ENCODE measurements around the gene RCAN1.

GRCh38 chr21:34598931-34599400, 15.9 kb downstream of the RCAN1 start:
- no peak for TF ChIP-seq ZSCAN31 (CRISPR knock-in tag; IDR thresholded peaks at IDR 0.05; ENCODE audit: low read depth)
- no peak for TF ChIP-seq POLR2A (IDR thresholded peaks at IDR 0.05; ENCODE audit: insufficient read depth in 1 of 2, low read depth in 2 of 2, low read length in 2 of 2)
- no peak for TF ChIP-seq KDM2A (CRISPR knock-in tag; IDR thresholded peaks at IDR 0.05; ENCODE audit: borderline replicate concordance, low read depth)
- no peak for TF ChIP-seq HIVEP1 (CRISPR knock-in tag; IDR thresholded peaks at IDR 0.05)
- TF ChIP-seq, protein P1, sequence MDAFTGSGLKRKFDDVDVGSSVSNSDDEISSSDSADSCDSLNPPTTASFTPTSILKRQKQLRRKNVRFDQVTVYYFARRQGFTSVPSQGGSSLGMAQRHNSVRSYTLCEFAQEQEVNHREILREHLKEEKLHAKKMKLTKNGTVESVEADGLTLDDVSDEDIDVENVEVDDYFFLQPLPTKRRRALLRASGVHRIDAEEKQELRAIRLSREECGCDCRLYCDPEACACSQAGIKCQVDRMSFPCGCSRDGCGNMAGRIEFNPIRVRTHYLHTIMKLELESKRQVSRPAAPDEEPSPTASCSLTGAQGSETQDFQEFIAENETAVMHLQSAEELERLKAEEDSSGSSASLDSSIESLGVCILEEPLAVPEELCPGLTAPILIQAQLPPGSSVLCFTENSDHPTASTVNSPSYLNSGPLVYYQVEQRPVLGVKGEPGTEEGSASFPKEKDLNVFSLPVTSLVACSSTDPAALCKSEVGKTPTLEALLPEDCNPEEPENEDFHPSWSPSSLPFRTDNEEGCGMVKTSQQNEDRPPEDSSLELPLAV (CRISPR knock-in tag; conservative IDR thresholded peaks at IDR 0.05; ENCODE audit: low read depth): no peak
- no peak for TF ChIP-seq HNRNPLL (IDR thresholded peaks at IDR 0.05; ENCODE audit: low read depth, low read length, poor library complexity, severe bottlenecking)
- no peak for TF ChIP-seq NCOA2 (CRISPR knock-in tag; IDR thresholded peaks at IDR 0.05)
- TF ChIP-seq, protein P2, sequence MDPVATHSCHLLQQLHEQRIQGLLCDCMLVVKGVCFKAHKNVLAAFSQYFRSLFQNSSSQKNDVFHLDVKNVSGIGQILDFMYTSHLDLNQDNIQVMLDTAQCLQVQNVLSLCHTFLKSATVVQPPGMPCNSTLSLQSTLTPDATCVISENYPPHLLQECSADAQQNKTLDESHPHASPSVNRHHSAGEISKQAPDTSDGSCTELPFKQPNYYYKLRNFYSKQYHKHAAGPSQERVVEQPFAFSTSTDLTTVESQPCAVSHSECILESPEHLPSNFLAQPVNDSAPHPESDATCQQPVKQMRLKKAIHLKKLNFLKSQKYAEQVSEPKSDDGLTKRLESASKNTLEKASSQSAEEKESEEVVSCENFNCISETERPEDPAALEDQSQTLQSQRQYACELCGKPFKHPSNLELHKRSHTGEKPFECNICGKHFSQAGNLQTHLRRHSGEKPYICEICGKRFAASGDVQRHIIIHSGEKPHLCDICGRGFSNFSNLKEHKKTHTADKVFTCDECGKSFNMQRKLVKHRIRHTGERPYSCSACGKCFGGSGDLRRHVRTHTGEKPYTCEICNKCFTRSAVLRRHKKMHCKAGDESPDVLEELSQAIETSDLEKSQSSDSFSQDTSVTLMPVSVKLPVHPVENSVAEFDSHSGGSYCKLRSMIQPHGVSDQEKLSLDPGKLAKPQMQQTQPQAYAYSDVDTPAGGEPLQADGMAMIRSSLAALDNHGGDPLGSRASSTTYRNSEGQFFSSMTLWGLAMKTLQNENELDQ (CRISPR knock-in tag; IDR thresholded peaks at IDR 0.05; ENCODE audit: borderline replicate concordance): no peak
- TF ChIP-seq, protein P3, sequence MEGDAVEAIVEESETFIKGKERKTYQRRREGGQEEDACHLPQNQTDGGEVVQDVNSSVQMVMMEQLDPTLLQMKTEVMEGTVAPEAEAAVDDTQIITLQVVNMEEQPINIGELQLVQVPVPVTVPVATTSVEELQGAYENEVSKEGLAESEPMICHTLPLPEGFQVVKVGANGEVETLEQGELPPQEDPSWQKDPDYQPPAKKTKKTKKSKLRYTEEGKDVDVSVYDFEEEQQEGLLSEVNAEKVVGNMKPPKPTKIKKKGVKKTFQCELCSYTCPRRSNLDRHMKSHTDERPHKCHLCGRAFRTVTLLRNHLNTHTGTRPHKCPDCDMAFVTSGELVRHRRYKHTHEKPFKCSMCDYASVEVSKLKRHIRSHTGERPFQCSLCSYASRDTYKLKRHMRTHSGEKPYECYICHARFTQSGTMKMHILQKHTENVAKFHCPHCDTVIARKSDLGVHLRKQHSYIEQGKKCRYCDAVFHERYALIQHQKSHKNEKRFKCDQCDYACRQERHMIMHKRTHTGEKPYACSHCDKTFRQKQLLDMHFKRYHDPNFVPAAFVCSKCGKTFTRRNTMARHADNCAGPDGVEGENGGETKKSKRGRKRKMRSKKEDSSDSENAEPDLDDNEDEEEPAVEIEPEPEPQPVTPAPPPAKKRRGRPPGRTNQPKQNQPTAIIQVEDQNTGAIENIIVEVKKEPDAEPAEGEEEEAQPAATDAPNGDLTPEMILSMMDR (CRISPR knock-in tag; IDR thresholded peaks at IDR 0.05): no peak
- TF ChIP-seq, protein P4, sequence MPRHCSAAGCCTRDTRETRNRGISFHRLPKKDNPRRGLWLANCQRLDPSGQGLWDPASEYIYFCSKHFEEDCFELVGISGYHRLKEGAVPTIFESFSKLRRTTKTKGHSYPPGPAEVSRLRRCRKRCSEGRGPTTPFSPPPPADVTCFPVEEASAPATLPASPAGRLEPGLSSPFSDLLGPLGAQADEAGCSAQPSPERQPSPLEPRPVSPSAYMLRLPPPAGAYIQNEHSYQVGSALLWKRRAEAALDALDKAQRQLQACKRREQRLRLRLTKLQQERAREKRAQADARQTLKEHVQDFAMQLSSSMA (CRISPR knock-in tag; IDR thresholded peaks at IDR 0.05): no peak

All from HepG2 (cell line).